CD4-positive, alpha-beta T cell treated with Interleukin-12 subunit alpha and Interleukin-12 subunit beta, for 1 hour (primary cell): ENCODE data around the gene IFNL1.
A peak's percentile ranks its signal among the peaks of the same experiment; 100 is the strongest.
"Not testable (repeated sequence)": the region's sequence is repeated elsewhere in the genome, so short reads cannot be mapped to it uniquely, and the experiment has no call there.

Experiments used
- DNase-seq: peaks from one replicate; pipeline ENCODE4 v3.0.0-alpha.2; 2020

IFNL1 gene

GRCh38 chr19:39308531-39309304 lies 12.5 kb downstream of the IFNL1 start:
- no peak for DNase-seq

GRCh38 chr19:39309305-39309670 lies 13.1 kb downstream of the IFNL1 start:
- not testable (repeated sequence) for DNase-seq

- DNase-seq: no peak
Measured at GRCh38 chr19:39310558-39311311, 14.5 kb downstream of the IFNL1 start.

GRCh38 chr19:39314016-39314728 lies 18.0 kb downstream of the IFNL1 start:
- DNase-seq: no peak

- DNase-seq: no peak
Measured at GRCh38 chr19:39315933-39316332, 19.7 kb downstream of the IFNL1 start.

GRCh38 chr19:39316627-39317321 lies 20.6 kb downstream of the IFNL1 start:
- no peak for DNase-seq

- DNase-seq: no peak
Measured at GRCh38 chr19:39317476-39317875, 21.3 kb downstream of the IFNL1 start.

GRCh38 chr19:39318071-39318470 lies 21.9 kb downstream of the IFNL1 start:
- DNase-seq: no peak

GRCh38 chr19:39318690-39319089 lies 22.5 kb downstream of the IFNL1 start:
- DNase-seq: no peak

GRCh38 chr19:39319098-39319891 lies 23.1 kb downstream of the IFNL1 start:
- DNase-seq: no peak

- no peak for DNase-seq
Measured at GRCh38 chr19:39319892-39320248, 23.7 kb downstream of the IFNL1 start.

GRCh38 chr19:39321117-39321831 lies 25.1 kb downstream of the IFNL1 start:
- no peak for DNase-seq

GRCh38 chr19:39321832-39322176 lies 25.6 kb downstream of the IFNL1 start:
- no peak for DNase-seq

GRCh38 chr19:39324242-39324842 lies 28.1 kb downstream of the IFNL1 start:
- no peak for DNase-seq

- no peak for DNase-seq
Measured at GRCh38 chr19:39325778-39326665, 29.8 kb downstream of the IFNL1 start.

- DNase-seq: no peak
Measured at GRCh38 chr19:39327363-39328045, 31.3 kb downstream of the IFNL1 start.

- peak; percentile 81 for DNase-seq
Measured at GRCh38 chr19:39328046-39328705, 32.0 kb downstream of the IFNL1 start.

GRCh38 chr19:39329948-39330347 lies 33.7 kb downstream of the IFNL1 start:
- no peak for DNase-seq

GRCh38 chr19:39332293-39332692 lies 36.1 kb downstream of the IFNL1 start:
- no peak for DNase-seq
